Measurements from ENCODE around the gene KIF1B. TPM values are rescaled to one million over a fixed set of nuclear protein-coding genes. Genes with fewer than 3 reads are reported as not detected.

KIF1B gene
- total RNA-seq, 1 experiment from 2014 or later, result 57.7 TPM

- peaks cover 36% of the 10 kb centered on the region for H3K79me2 ChIP-seq (ENCODE audit: insufficient read depth, low read length)
- no peak overlapping the region for H2AK5ac ChIP-seq (ENCODE audit: insufficient read length, low read length)
- H3K36me3 Mint-ChIP-seq (ENCODE audit: insufficient read depth in 1 of 3, low read depth in 3 of 3), result no peaks in the 10 kb centered on the region; a peak in 1 of 7 replicates
- peaks cover 5% of the 10 kb centered on the region for H3K79me1 ChIP-seq (ENCODE audit: insufficient read depth, low read depth, low read length, poor library complexity, severe bottlenecking)
- no peaks in the 10 kb centered on the region for H3K9me3 Mint-ChIP-seq
- no CpG with 5 or more reads among the region's 11 CpGs for WGBS (ENCODE audit: extremely low coverage, insufficient read length, low lambda C conversion rate)
- H4K8ac ChIP-seq (replicated peaks; ENCODE audit: insufficient read length, low read depth, low read length), result no peak overlapping the region
- 0 out of 2 replicates have a peak overlapping the region, but pooled peaks have one; percentile 2 for H3K14ac ChIP-seq (ENCODE audit: insufficient read depth, low read length)
- no peak overlapping the region for H4K5ac ChIP-seq (ENCODE audit: insufficient read length, low read depth, low read length)
- peak overlapping the region; percentile 74 for H3K4me2 ChIP-seq (ENCODE audit: insufficient read depth, insufficient read length, low read length)
- no peak overlapping the region for H2BK20ac ChIP-seq (ENCODE audit: low read depth, low read length, poor library complexity, severe bottlenecking)
- peaks cover 34 to 40% of the 10 kb centered on the region in 2 experiments for H3K4me1 Mint-ChIP-seq
- no peak for DNase-seq
- no peak overlapping the region for H3K23ac ChIP-seq (ENCODE audit: insufficient read length, low read depth, low read length)
- no peak overlapping the region for H2BK15ac ChIP-seq (ENCODE audit: low read depth, low read length)
- H2AFZ ChIP-seq (ENCODE audit: low read length), result no peak overlapping the region
- H3K23me2 ChIP-seq (ENCODE audit: insufficient read length, low read depth, low read length, poor library complexity, severe bottlenecking), result peaks cover 10% of the 10 kb centered on the region
- H3K4ac ChIP-seq (ENCODE audit: low read depth, low read length), result no peak overlapping the region
- H3K27ac Mint-ChIP-seq, result peak overlapping the region; percentile 81 to 96 (median 93); a peak in 4 of 7 replicates
- H3K4me1 ChIP-seq (ENCODE audit: insufficient read depth, low read length), result no peaks in the 10 kb centered on the region; the same call in 1 of the 2 replicates
- no peak overlapping the region for H2BK120ac ChIP-seq (ENCODE audit: low read depth, low read length, poor library complexity, severe bottlenecking)
- H4K20me1 ChIP-seq (ENCODE audit: control insufficient read depth, insufficient read depth, insufficient read length), result no peaks in the 10 kb centered on the region
- no peak overlapping the region for H2BK5ac ChIP-seq (ENCODE audit: insufficient read length, low read length)
- H3K27ac ChIP-seq (ENCODE audit: insufficient read length, low read depth, low read length), result no peak overlapping the region
- no peak overlapping the region for H4K91ac ChIP-seq (ENCODE audit: insufficient read length, low read depth, low read length)
- no peak for TF ChIP-seq CTCF (conservative IDR thresholded peaks at IDR 0.05)
- peak overlapping the region; percentile 87 for H3K9ac ChIP-seq (ENCODE audit: extremely low read depth, insufficient read length, low read length)
- H3K27me3 ChIP-seq (ENCODE audit: insufficient read depth, low read length), result no peaks in the 10 kb centered on the region
- no peaks in the 10 kb centered on the region for H3K27me3 Mint-ChIP-seq (ENCODE audit: low read depth)
- no peak overlapping the region for H3K18ac ChIP-seq (ENCODE audit: insufficient read length, low read depth, low read length)
- H3T11ph ChIP-seq (ENCODE audit: low read length), result no peak overlapping the region
- H2BK12ac ChIP-seq (ENCODE audit: insufficient read length, low read depth, low read length), result no peak overlapping the region
- H3K56ac ChIP-seq (ENCODE audit: insufficient read length, low read depth, low read length), result no peak overlapping the region
- H3K4me3 Mint-ChIP-seq, result peak overlapping the region; percentile 94 to 98
- no peaks in the 10 kb centered on the region for H3K9me3 ChIP-seq (ENCODE audit: control insufficient read depth, low read depth, low read length)
These were observed 1.5 kb downstream of the KIF1B start for GRCh38 chr1:10211805-10212410.
